Activated naive CD4-positive, alpha-beta T cell treated with Interleukin-2 at 50 U/mL for 16 hours (primary cell): Measurements from ENCODE around the gene PTPRJ.

Source experiments
- DNase-seq: peaks from one replicate; pipeline ENCODE4 v3.0.0-alpha.2; 2020

Gene PTPRJ

GRCh38 chr11:48074425-48075181, 94.2 kb downstream of the PTPRJ start:
- no peak for DNase-seq

GRCh38 chr11:48075637-48076036, 95.3 kb downstream of the PTPRJ start:
- no peak for DNase-seq

GRCh38 chr11:48077251-48077650, 96.9 kb downstream of the PTPRJ start:
- no peak for DNase-seq

- DNase-seq = no peak
Observed at GRCh38 chr11:48078689-48079088, 98.3 kb downstream of the PTPRJ start.

- no peak for DNase-seq
Observed at GRCh38 chr11:48079596-48079995, 99.2 kb downstream of the PTPRJ start.

GRCh38 chr11:48080301-48080861, 100.0 kb downstream of the PTPRJ start:
- DNase-seq = no peak

- no peak for DNase-seq
Observed at GRCh38 chr11:48081151-48082010, 101.0 kb downstream of the PTPRJ start.

- DNase-seq = no peak
Observed at GRCh38 chr11:48082771-48083170, 102.4 kb downstream of the PTPRJ start.

GRCh38 chr11:48083421-48083820, 103.1 kb downstream of the PTPRJ start:
- no peak for DNase-seq

GRCh38 chr11:48085688-48086087, 105.3 kb downstream of the PTPRJ start:
- DNase-seq = no peak

- DNase-seq = no peak
Observed at GRCh38 chr11:48087422-48087821, 107.1 kb downstream of the PTPRJ start.

GRCh38 chr11:48087974-48088681, 107.8 kb downstream of the PTPRJ start:
- DNase-seq = no peak

GRCh38 chr11:48088682-48089050, 108.3 kb downstream of the PTPRJ start:
- no peak for DNase-seq

GRCh38 chr11:48090174-48090573, 109.8 kb downstream of the PTPRJ start:
- DNase-seq = no peak

GRCh38 chr11:48091426-48092102, 111.2 kb downstream of the PTPRJ start:
- DNase-seq = no peak

- no peak for DNase-seq
Observed at GRCh38 chr11:48093323-48093722, 113.0 kb downstream of the PTPRJ start.

- DNase-seq = no peak
Observed at GRCh38 chr11:48093795-48094642, 113.7 kb downstream of the PTPRJ start.

- no peak for DNase-seq
Observed at GRCh38 chr11:48094643-48095339, 114.4 kb downstream of the PTPRJ start.

- DNase-seq = no peak
Observed at GRCh38 chr11:48095779-48096470, 115.6 kb downstream of the PTPRJ start.
